Right lobe of liver (tissue), 6 donors: ENCODE measurements around the gene G2E3. TPM values are rescaled to one million over a fixed set of nuclear protein-coding genes. Genes with fewer than 3 reads are reported as not detected.
A peak's percentile ranks its signal among the peaks of the same experiment; 100 is the strongest.

Source experiments
- ATAC-seq, 4 donors: fragments of 200-7000 bp; cut with Tn5 transposase; one replicate each; pipeline ENCODE4 v1.9.1; 2020; ENCODE audit warnings: mild to moderate bottlenecking in 4 of 4, moderate library complexity in 4 of 4
- DNase-seq, 3 donors: peaks; one replicate each; pipeline ENCODE4 v3.0.0-alpha.2; 2020
- H3K27ac ChIP-seq, 3 donors: fragments of 200-600 bp; one replicate each; pipeline ENCODE4 v1.8.0; 2022
- H3K27me3 ChIP-seq, 2 donors: fragments of 200-600 bp; one replicate each; pipeline ENCODE4 v1.8.0; 2022
- H3K36me3 ChIP-seq, 4 donors: fragments of 200-600 bp; sonication (generic) in 1 of 4; one replicate each; pipeline versions ENCODE4 v1.5.1 to v1.8.0; 2017 to 2022; ENCODE audit warnings: control low read depth in 1 of 4
- H3K4me1 ChIP-seq, 4 donors: fragments of 200-600 bp; sonication (generic) in 1 of 4; one replicate each; pipeline versions ENCODE4 v1.5.1 to v1.8.0; 2017 to 2022; ENCODE audit warnings: control low read depth in 1 of 4
- H3K4me3 ChIP-seq, 3 donors: fragments of 200-600 bp; one replicate each; pipeline ENCODE4 v1.8.0; 2022
- H3K9me3 ChIP-seq, 4 donors: fragments of 200-600 bp; sonication (generic) in 1 of 4; one replicate each; pipeline versions ENCODE4 v1.5.1 to v1.8.0; 2017 to 2022; ENCODE audit warnings: control low read depth in 1 of 4
- CTCF ChIP-seq, 4 donors: fragments of 200-600 bp in 3 of 4; fragments of 450-650 bp in 1 of 4; IDR thresholded peaks; one replicate each; pipeline versions ENCODE4 v1.5.1 to v1.8.0; 2016 to 2022; ENCODE audit warnings: antibody characterized with exemption in 4 of 4, mild to moderate bottlenecking in 2 of 4
- POLR2A ChIP-seq: fragments of 450-650 bp; IDR thresholded peaks from one replicate; pipeline ENCODE4 v1.6.1; 2017; ENCODE audit warnings: antibody characterized with exemption, mild to moderate bottlenecking
- WGBS: methylation state at CpG from one replicate; pipeline ENCODE4 v1.1.6; 2018; ENCODE audit warnings: low coverage, low lambda C conversion rate; ENCODE audit not compliant: insufficient coverage; ENCODE audit errors: missing lambda C conversion rate; 5-methylcytosine and 5-hydroxymethylcytosine counted together
- intact Hi-C, 2 donors: fragments of 100-400 bp; cut with DNase I; formaldehyde crosslinking; loops; one replicate each; pipeline versions ENCODE4 v1.11.2 to v1.14.1; 2022
- total RNA-seq, 6 experiments: library from RNA; depleted of rRNA in 2 of 6; stranded (reverse); fragments of >200 nt in 2 of 6; fragmentation: NEBNext Ultra II Directional in 3 of 6; extraction: Animal tissue kit (Norgen Biotek cat#: 25700) in 3 of 6; gene quantifications; one replicate each; pipeline versions ENCODE4 v1.1.0 to v1.2.4, GENCODE V29; 2016 to 2023
- donor health status: DM: no; HTN: yes; CAD: no.
- donor health status: DM: no; HTN: no; CAD: no.
- donor health status: DM: no; HTN: no; CAD: no.
- donor health status: DM: no; HTN: yes; CAD: no.
- donor health status: DM: no; HTN: yes; CAD: no.

G2E3 gene
- total RNA-seq, 6 experiments from 2014 or later = 3.0 to 6.4 (median 4.7) TPM

GRCh38 chr14:30610787-30611343, 51.9 kb downstream of the G2E3 start:
- Histone ChIP-seq H3K36me3 (peaks cover 0 to 4% (median 0%) of the 10 kb centered on the region in 4 donors), H3K27ac (no peak overlapping the region), H3K9me3 (no peaks in the 10 kb centered on the region), H3K4me1 (peaks cover 0 to 10% (median 2%) of the 10 kb centered on the region in 4 donors), H3K4me3 (no peak overlapping the region), H3K27me3 (no peaks in the 10 kb centered on the region)
- 18% methylated on average over 6 of the region's 6 CpGs for WGBS
- DNase-seq = peak in 2 of 3 donors; percentile 49 to 66
- TF ChIP-seq CTCF (IDR thresholded peaks at IDR 0.05) (peak in 2 of 4 donors; percentile 18 to 22), POLR2A (no peak)
- ATAC-seq = peak; percentile 74 to 89 (median 83)
- intact Hi-C loops = no loop called here

- WGBS = 94% methylated on average over 2 of the region's 2 CpGs
- H3K9me3 ChIP-seq = no peaks in the 10 kb centered on the region
- ATAC-seq = no peak
Observed at GRCh38 chr14:30614155-30614554, 55.2 kb downstream of the G2E3 start.

GRCh38 chr14:30620178-30620577, 61.2 kb downstream of the G2E3 start:
- intact Hi-C loops = no loop called here
- DNase-seq = no peak
- WGBS = 57% methylated on average over 1 of the region's 1 CpG
- no peaks in the 10 kb centered on the region for H3K9me3 ChIP-seq
- no peaks in the 10 kb centered on the region for H3K27me3 ChIP-seq
- no peak for ATAC-seq
- no peak overlapping the region for H3K27ac ChIP-seq
- peaks cover 0 to 6% (median 3%) of the 10 kb centered on the region in 4 donors for H3K36me3 ChIP-seq
- TF ChIP-seq POLR2A = no peak
- no peak for TF ChIP-seq CTCF (IDR thresholded peaks at IDR 0.05)
- peaks cover 0 to 13% (median 0%) of the 10 kb centered on the region in 4 donors for H3K4me1 ChIP-seq
- no peak overlapping the region for H3K4me3 ChIP-seq

More at GRCh38 chr14:30614155-30614554, 55.2 kb downstream of the G2E3 start:
- TF ChIP-seq POLR2A = no peak
- no peak for TF ChIP-seq CTCF (IDR thresholded peaks at IDR 0.05)
- Histone ChIP-seq H3K4me3 (no peak overlapping the region), H3K27me3 (no peaks in the 10 kb centered on the region), H3K4me1 (peaks cover 0 to 10% (median 2%) of the 10 kb centered on the region in 4 donors), H3K36me3 (peaks cover 0 to 6% (median 3%) of the 10 kb centered on the region in 4 donors), H3K27ac (no peak overlapping the region)
- intact Hi-C loops = no loop called here
- no peak for DNase-seq

GRCh38 chr14:30621354-30621939, 62.5 kb downstream of the G2E3 start:
- Histone ChIP-seq H3K27ac (peak overlapping the region; percentile 81 to 84 (median 81)), H3K9me3 (no peaks in the 10 kb centered on the region), H3K4me1 (peaks cover 0 to 13% (median 0%) of the 10 kb centered on the region in 4 donors), H3K27me3 (no peaks in the 10 kb centered on the region), H3K36me3 (peaks cover 0 to 2% (median under 1%) of the 10 kb centered on the region in 4 donors), H3K4me3 (peak overlapping the region; percentile 71 to 76 (median 72))
- peak; percentile 32 to 39 (median 36) for ATAC-seq
- peak in 1 of 3 donors; percentile 24 for DNase-seq
- intact Hi-C loops = no loop called here
- WGBS = 0% methylated on average over 8 of the region's 17 CpGs
- no peak for TF ChIP-seq POLR2A
- no peak for TF ChIP-seq CTCF (IDR thresholded peaks at IDR 0.05)
